Parathyroid adenoma (tissue), 2 donors: ENCODE results near the gene KIF19.

Experiments
- H2AFZ ChIP-seq: fragments of 300-600 bp; sonication (generic); one replicate; pipeline ENCODE4 v1.7.0; 2017; ENCODE audit warnings: antibody characterized with exemption, mild to moderate bottlenecking
- H3K27ac ChIP-seq: fragments of 300-600 bp; sonication (generic); one replicate; pipeline ENCODE4 v1.7.0; 2017
- H3K27me3 ChIP-seq: fragments of 300-600 bp; sonication (generic); one replicate; pipeline ENCODE4 v1.7.0; 2017; ENCODE audit warnings: low read length; ENCODE audit not compliant: control insufficient read depth, insufficient read depth
- H3K36me3 ChIP-seq: fragments of 300-600 bp; sonication (generic); one replicate; pipeline ENCODE4 v1.7.0; 2017; ENCODE audit warnings: low read length; ENCODE audit not compliant: control insufficient read depth, insufficient read depth
- H3K4me1 ChIP-seq: fragments of 300-600 bp; sonication (generic); one replicate; pipeline ENCODE4 v1.7.0; 2017; ENCODE audit warnings: control low read depth
- H3K4me2 ChIP-seq: fragments of 300-600 bp; sonication (generic); one replicate; pipeline ENCODE4 v1.7.0; 2017; ENCODE audit warnings: low read length
- H3K4me3 ChIP-seq: fragments of 300-600 bp; sonication (generic); one replicate; pipeline ENCODE4 v1.7.0; 2017; ENCODE audit warnings: low read depth, low read length
- H3K79me2 ChIP-seq: fragments of 300-600 bp; sonication (generic); one replicate; pipeline ENCODE4 v1.7.0; 2017; ENCODE audit warnings: control low read depth
- H3K9ac ChIP-seq: fragments of 300-600 bp; sonication (generic); one replicate; pipeline ENCODE4 v1.7.0; 2017; ENCODE audit warnings: mild to moderate bottlenecking
- H3K9me3 ChIP-seq: fragments of 300-600 bp; sonication (generic); one replicate; pipeline ENCODE4 v1.7.0; 2017; ENCODE audit warnings: low read length; ENCODE audit not compliant: control insufficient read depth
- CTCF ChIP-seq: fragments of 300-600 bp; sonication (generic); IDR thresholded peaks from one replicate; pipeline ENCODE4 v1.7.0; 2017; ENCODE audit warnings: antibody characterized with exemption, mild to moderate bottlenecking
- donor health status: primary hyperparathyroidism.

Gene KIF19

GRCh38 chr17:74355065-74355464 lies 29.0 kb downstream of the KIF19 start:
- Histone ChIP-seq H3K9ac (no peak overlapping the region), H3K9me3 (no peaks in the 10 kb centered on the region), H3K4me3 (no peak overlapping the region), H2AFZ (no peak overlapping the region), H3K4me1 (no peaks in the 10 kb centered on the region), H3K79me2 (no peaks in the 10 kb centered on the region), H3K27me3 (no peaks in the 10 kb centered on the region), H3K27ac (no peak overlapping the region), H3K4me2 (no peak overlapping the region), H3K36me3 (no peaks in the 10 kb centered on the region)
- no peak for TF ChIP-seq CTCF

GRCh38 chr17:74356646-74357465 lies 30.8 kb downstream of the KIF19 start:
- peak overlapping the region; percentile 5 for H3K4me3 ChIP-seq
- H3K79me2 ChIP-seq = no peaks in the 10 kb centered on the region
- no peaks in the 10 kb centered on the region for H3K36me3 ChIP-seq
- no peaks in the 10 kb centered on the region for H3K27me3 ChIP-seq
- H3K9ac ChIP-seq = no peak overlapping the region
- no peaks in the 10 kb centered on the region for H3K9me3 ChIP-seq
- no peak overlapping the region for H3K27ac ChIP-seq
- H3K4me2 ChIP-seq = peak overlapping the region; percentile 62
- TF ChIP-seq CTCF = no peak
- no peaks in the 10 kb centered on the region for H3K4me1 ChIP-seq
- H2AFZ ChIP-seq = peak overlapping the region; percentile 73

GRCh38 chr17:74357466-74357809 lies 31.4 kb downstream of the KIF19 start:
- TF ChIP-seq CTCF = no peak
- no peaks in the 10 kb centered on the region for H3K36me3 ChIP-seq
- H3K4me1 ChIP-seq = no peaks in the 10 kb centered on the region
- no peak overlapping the region for H3K9ac ChIP-seq
- H3K79me2 ChIP-seq = no peaks in the 10 kb centered on the region
- H3K9me3 ChIP-seq = no peaks in the 10 kb centered on the region
- H3K4me3 ChIP-seq = peak overlapping the region; percentile 5
- H3K27me3 ChIP-seq = no peaks in the 10 kb centered on the region
- H3K4me2 ChIP-seq = peak overlapping the region; percentile 62
- peak overlapping the region; percentile 73 for H2AFZ ChIP-seq
- H3K27ac ChIP-seq = no peak overlapping the region

- H3K4me3 ChIP-seq = no peak overlapping the region
- no peaks in the 10 kb centered on the region for H3K9me3 ChIP-seq
- no peak overlapping the region for H3K27ac ChIP-seq
- no peaks in the 10 kb centered on the region for H3K4me1 ChIP-seq
- no peaks in the 10 kb centered on the region for H3K36me3 ChIP-seq
- no peak overlapping the region for H3K4me2 ChIP-seq
- H3K79me2 ChIP-seq = no peaks in the 10 kb centered on the region
- H3K9ac ChIP-seq = no peak overlapping the region
- TF ChIP-seq CTCF = no peak
- H2AFZ ChIP-seq = no peak overlapping the region
- H3K27me3 ChIP-seq = no peaks in the 10 kb centered on the region
Observed at GRCh38 chr17:74358697-74359096, 32.7 kb downstream of the KIF19 start.

- Histone ChIP-seq H3K79me2 (no peaks in the 10 kb centered on the region), H3K4me2 (no peak overlapping the region), H3K4me1 (no peaks in the 10 kb centered on the region), H3K36me3 (no peaks in the 10 kb centered on the region), H3K4me3 (no peak overlapping the region), H3K27me3 (no peaks in the 10 kb centered on the region), H3K9me3 (no peaks in the 10 kb centered on the region), H2AFZ (no peak overlapping the region), H3K9ac (no peak overlapping the region), H3K27ac (no peak overlapping the region)
- no peak for TF ChIP-seq CTCF
Observed at GRCh38 chr17:74359916-74360315, 33.9 kb downstream of the KIF19 start.
